ENCODE data around the gene CNNM2.

The CNNM2 gene

GRCh38 chr10:103077491-103078308, 159.6 kb downstream of the CNNM2 start:
- H3K27ac ChIP-seq, result no peak overlapping the region
- no peak for DNase-seq (ENCODE audit: low spot score)
- POLR2A ChIA-PET (ENCODE audit: low non-redundant PET), result no interaction called here
- CTCF ChIA-PET, result no interaction called here
- no peak for TF ChIP-seq CTCF (conservative IDR thresholded peaks at IDR 0.05; ENCODE audit: low read depth)

- CTCF ChIA-PET, result no interaction called here
- no peak overlapping the region for H3K27ac ChIP-seq
- no peak for TF ChIP-seq CTCF (conservative IDR thresholded peaks at IDR 0.05; ENCODE audit: low read depth)
- POLR2A ChIA-PET (ENCODE audit: low non-redundant PET), result no interaction called here
- DNase-seq (ENCODE audit: low spot score), result no peak
Measured at GRCh38 chr10:103078309-103078615, 160.2 kb downstream of the CNNM2 start.

- no peak for TF ChIP-seq CTCF (conservative IDR thresholded peaks at IDR 0.05; ENCODE audit: low read depth)
- no peak for DNase-seq (ENCODE audit: low spot score)
- ChIA-PET POLR2A (ENCODE audit: low non-redundant PET) (no interaction called here), CTCF (interaction anchor here (1.0 kb wide), 1 partner anchor 177 kb away, joined by 4 read pairs; no protein-coding TSS in a partner anchor)
- no peak overlapping the region for H3K27ac ChIP-seq
Measured at GRCh38 chr10:103078676-103079075, 160.6 kb downstream of the CNNM2 start.

GRCh38 chr10:103079100-103079499, 161.0 kb downstream of the CNNM2 start:
- CTCF ChIA-PET, result interaction anchor here (1.0 kb wide), 1 partner anchor 177 kb away, joined by 4 read pairs; no protein-coding TSS in a partner anchor
- TF ChIP-seq CTCF (conservative IDR thresholded peaks at IDR 0.05; ENCODE audit: low read depth), result no peak
- no peak overlapping the region for H3K27ac ChIP-seq
- POLR2A ChIA-PET (ENCODE audit: low non-redundant PET), result no interaction called here
- no peak for DNase-seq (ENCODE audit: low spot score)

GRCh38 chr10:103079946-103080345, 161.9 kb downstream of the CNNM2 start:
- CTCF ChIA-PET, result interaction anchor here (1.0 kb wide), 1 partner anchor 178 kb away, joined by 4 read pairs; no protein-coding TSS in a partner anchor
- POLR2A ChIA-PET (ENCODE audit: low non-redundant PET), result no interaction called here
- no peak overlapping the region for H3K27ac ChIP-seq
- DNase-seq (ENCODE audit: low spot score), result no peak
- no peak for TF ChIP-seq CTCF (conservative IDR thresholded peaks at IDR 0.05; ENCODE audit: low read depth)

- no peak for TF ChIP-seq CTCF (conservative IDR thresholded peaks at IDR 0.05; ENCODE audit: low read depth)
- DNase-seq (ENCODE audit: low spot score), result peak; percentile 35
- ChIA-PET CTCF (interaction anchor here (1.5 kb wide), 1 partner anchor 163 kb away, joined by 5 read pairs; no protein-coding TSS in a partner anchor), POLR2A (ENCODE audit: low non-redundant PET) (no interaction called here)
- H3K27ac ChIP-seq, result no peak overlapping the region
Measured at GRCh38 chr10:103080891-103081581, 162.9 kb downstream of the CNNM2 start.
